Measurements from ENCODE around the gene PFDN4. TPM values are rescaled to one million over a fixed set of nuclear protein-coding genes. Genes with fewer than 3 reads are reported as not detected.
A peak's percentile ranks its signal among the peaks of the same experiment; 100 is the strongest.

PFDN4 gene
- total RNA-seq, 2 donors from 2014 or later = 16.5 to 48.8 TPM

- H3K27me3 ChIP-seq = peaks cover 0 to 31% of the 10 kb centered on the region in 2 donors
- H3K4me1 ChIP-seq = peaks cover 18% of the 10 kb centered on the region
- WGBS, 2 donors = 36 to 54% methylated on average over 4 of the region's 4 CpGs
These were observed 37.8 kb upstream of the PFDN4 start for GRCh38 chr20:54170026-54170471.

DNA sequence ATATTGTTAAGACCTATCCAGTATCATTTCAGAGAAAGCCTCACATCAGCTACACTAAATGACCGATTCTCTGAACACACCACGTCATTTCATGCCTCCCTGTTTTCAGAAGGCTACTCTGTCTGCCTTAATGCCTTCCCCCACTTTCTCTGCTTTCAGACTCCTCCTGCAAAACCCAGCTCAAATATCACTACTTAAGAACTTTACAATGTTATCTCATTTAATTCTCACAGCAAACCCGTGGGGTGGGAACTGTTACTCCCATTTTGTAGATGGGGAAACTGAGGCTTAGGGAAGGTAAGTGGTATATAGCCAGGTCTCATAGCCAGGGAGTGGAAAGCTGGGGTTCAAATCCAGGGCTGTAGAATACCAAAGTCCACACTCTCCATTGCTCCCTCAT is 36.9 kb upstream of the PFDN4 start:
- TF ChIP-seq CTCF (IDR thresholded peaks at IDR 0.05) = no peak
- no peak for TF ChIP-seq POLR2A (IDR thresholded peaks at IDR 0.05)

More at GRCh38 chr20:54170026-54170471, 37.8 kb upstream of the PFDN4 start:
- TF ChIP-seq POLR2A (IDR thresholded peaks at IDR 0.05) (no peak), CTCF (IDR thresholded peaks at IDR 0.05) (no peak)
- H3K4me3 ChIP-seq = no peak overlapping the region
- no peaks in the 10 kb centered on the region for H3K9me3 ChIP-seq
- no peaks in the 10 kb centered on the region for H3K36me3 ChIP-seq (replicated peaks in 1 of 2; ENCODE audit: insufficient read depth in 1 of 2, low read depth in 2 of 2)
- ATAC-seq (no peak), DNase-seq (no peak)
- H3K27ac ChIP-seq = no peak overlapping the region
- intact Hi-C loops (cut with DNase I) = no loop called here

DNA sequence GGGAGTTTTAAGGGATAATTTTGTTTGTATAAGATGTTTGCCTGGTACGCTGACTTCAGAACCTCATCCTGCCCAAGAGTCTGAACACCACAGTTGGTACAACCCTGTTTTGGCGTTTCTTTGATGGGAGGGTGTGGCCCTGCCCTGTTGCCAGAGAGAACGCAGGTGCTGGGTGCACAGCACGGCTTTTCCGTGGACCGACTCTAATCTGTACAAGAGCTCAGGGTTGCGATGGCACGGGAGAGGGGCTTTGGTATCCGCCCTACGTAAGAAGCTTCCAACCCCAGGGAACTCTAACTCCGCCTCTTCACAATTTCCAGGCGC is 35.4 kb upstream of the PFDN4 start:
- ATAC-seq (no peak), DNase-seq (no peak)
- intact Hi-C loops (cut with DNase I) = no loop called here
- no peaks in the 10 kb centered on the region for H3K36me3 ChIP-seq (replicated peaks in 1 of 2; ENCODE audit: insufficient read depth in 1 of 2, low read depth in 2 of 2)
- H3K27me3 ChIP-seq = peaks cover 0 to 31% of the 10 kb centered on the region in 2 donors
- 6 to 10% methylated on average over 12 of the region's 12 CpGs for WGBS, 2 donors
- H3K27ac ChIP-seq = no peak overlapping the region
- TF ChIP-seq POLR2A (IDR thresholded peaks at IDR 0.05) (no peak), CTCF (IDR thresholded peaks at IDR 0.05) (no peak)
- H3K9me3 ChIP-seq = no peaks in the 10 kb centered on the region
- peaks cover 18% of the 10 kb centered on the region for H3K4me1 ChIP-seq
- no peak overlapping the region for H3K4me3 ChIP-seq

More for the DNA sequence above, 36.9 kb upstream of the PFDN4 start:
- no peak for DNase-seq
- no peak overlapping the region for H3K4me3 ChIP-seq
- WGBS, 2 donors = 35 to 52% methylated on average over 3 of the region's 3 CpGs
- no peak for ATAC-seq
- intact Hi-C loops (cut with DNase I) = no loop called here
- H3K9me3 ChIP-seq = no peaks in the 10 kb centered on the region
- H3K36me3 ChIP-seq (replicated peaks in 1 of 2; ENCODE audit: insufficient read depth in 1 of 2, low read depth in 2 of 2) = no peaks in the 10 kb centered on the region
- no peak overlapping the region for H3K27ac ChIP-seq
- peaks cover 18% of the 10 kb centered on the region for H3K4me1 ChIP-seq
- peaks cover 0 to 31% of the 10 kb centered on the region in 2 donors for H3K27me3 ChIP-seq

GRCh38 chr20:54172856-54173652 is 34.8 kb upstream of the PFDN4 start:
- H3K4me3 ChIP-seq = no peak overlapping the region
- TF ChIP-seq CTCF (IDR thresholded peaks at IDR 0.05) (no peak), POLR2A (IDR thresholded peaks at IDR 0.05) (no peak)
- ATAC-seq = no peak

More at GRCh38 chr20:54172856-54173652, 34.8 kb upstream of the PFDN4 start:
- WGBS, 2 donors = 2% methylated on average over 28 to 66 of the region's 66 CpGs
- H3K27me3 ChIP-seq = peaks cover 0 to 31% of the 10 kb centered on the region in 2 donors
- H3K27ac ChIP-seq = no peak overlapping the region
- intact Hi-C loops (cut with DNase I) = no loop called here
- DNase-seq = peak in 1 of 4 donors; percentile 14
- H3K4me1 ChIP-seq = peaks cover 18% of the 10 kb centered on the region
- no peaks in the 10 kb centered on the region for H3K9me3 ChIP-seq
- H3K36me3 ChIP-seq (replicated peaks in 1 of 2; ENCODE audit: insufficient read depth in 1 of 2, low read depth in 2 of 2) = no peaks in the 10 kb centered on the region
